ENCODE data around the gene PITPNM1.
"Not testable (repeated sequence)": the region's sequence is repeated elsewhere in the genome, so short reads cannot be mapped to it uniquely, and the experiment has no call there.

PITPNM1 gene

DNA sequence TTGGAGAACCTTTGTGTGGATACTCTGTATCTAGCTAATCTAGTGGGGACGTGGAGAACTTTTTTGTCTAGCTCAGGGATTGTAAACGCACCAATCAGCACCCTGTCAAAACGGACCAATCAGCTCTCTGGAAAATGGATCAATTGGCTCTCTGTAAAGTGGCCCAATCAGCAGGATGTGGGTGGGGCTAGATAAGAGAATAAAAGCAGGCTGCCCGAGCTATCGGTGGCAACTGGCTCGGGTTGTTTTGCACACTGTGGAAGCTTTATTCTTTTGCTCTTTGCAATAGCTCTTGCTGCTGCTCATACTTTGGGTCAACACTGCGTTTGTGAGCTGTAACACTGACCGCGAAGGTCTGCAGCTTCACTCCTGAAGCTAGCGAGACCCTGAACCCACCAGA, 28.5 kb downstream of the PITPNM1 start:
- not testable (repeated sequence) for H3K27ac Mint-ChIP-seq; H3K4me3 Mint-ChIP-seq; H3K27me3 Mint-ChIP-seq; DNase-seq; H3K4me1 Mint-ChIP-seq (ENCODE audit: low read depth); H3K9me3 Mint-ChIP-seq; H3K36me3 Mint-ChIP-seq (ENCODE audit: low read depth)

- Mint-ChIP-seq H3K4me3 (no peak overlapping the region), H3K9me3 (no peaks in the 10 kb centered on the region), H3K27me3 (no peaks in the 10 kb centered on the region), H3K4me1 (ENCODE audit: low read depth) (peaks cover 13% of the 10 kb centered on the region), H3K27ac (no peak overlapping the region), H3K36me3 (ENCODE audit: low read depth) (peaks cover 5% of the 10 kb centered on the region)
- no peak for DNase-seq
Observed at GRCh38 chr11:67472882-67473281, 32.3 kb downstream of the PITPNM1 start.

DNA sequence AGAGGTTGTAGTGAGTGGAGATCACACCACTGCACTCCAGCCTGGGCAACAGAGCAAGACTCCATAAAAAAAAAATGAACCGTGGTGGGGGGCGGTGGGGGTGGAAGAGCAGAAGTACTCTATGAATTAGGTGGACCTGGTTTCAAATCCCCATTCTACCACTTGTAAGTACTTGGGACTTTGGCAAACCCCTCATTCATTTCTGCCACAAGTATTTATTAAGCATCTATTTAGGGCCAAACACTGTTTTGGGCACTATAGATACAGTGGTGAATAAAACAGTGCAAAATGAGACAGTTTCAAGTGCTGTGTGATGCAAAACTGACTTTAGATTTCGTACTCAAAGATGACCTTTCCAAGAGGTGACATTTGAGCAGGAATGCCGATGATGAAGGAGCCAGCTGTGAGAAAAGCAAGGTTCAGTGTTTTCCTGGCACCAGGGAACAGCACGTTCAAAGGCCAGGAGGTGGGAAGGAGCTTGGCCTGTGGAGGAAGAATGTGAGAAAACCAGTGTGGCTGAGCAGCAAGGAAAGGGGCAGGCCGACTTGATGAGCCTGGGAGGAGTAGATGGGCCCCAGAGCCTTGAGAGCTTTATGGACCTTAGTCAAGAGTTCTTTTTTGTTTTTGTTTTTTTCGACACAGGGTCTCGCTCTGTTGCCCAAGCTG, 34.7 kb downstream of the PITPNM1 start:
- no peak for DNase-seq
- peaks cover 32% of the 10 kb centered on the region for H3K4me1 Mint-ChIP-seq (ENCODE audit: low read depth)
- no peaks in the 10 kb centered on the region for H3K27me3 Mint-ChIP-seq
- peak overlapping the region; percentile 12 for H3K27ac Mint-ChIP-seq
- no peak overlapping the region for H3K4me3 Mint-ChIP-seq
- no peaks in the 10 kb centered on the region for H3K9me3 Mint-ChIP-seq
- peaks cover 13% of the 10 kb centered on the region for H3K36me3 Mint-ChIP-seq (ENCODE audit: low read depth)

DNA sequence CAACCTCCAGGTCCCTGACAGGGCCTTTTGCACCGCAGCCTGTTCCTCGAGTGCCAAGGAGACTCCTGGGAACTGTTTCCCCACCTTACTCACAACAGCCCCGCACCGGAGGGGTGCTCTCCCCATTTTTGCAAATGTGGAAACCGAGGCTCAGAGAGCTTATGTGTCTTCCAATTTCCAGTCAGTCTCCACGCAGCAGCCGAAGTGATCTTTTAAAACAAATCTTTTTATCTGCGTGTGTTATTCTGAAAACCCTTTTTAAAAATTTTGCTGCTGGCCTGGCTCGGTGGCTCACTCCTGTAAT, 35.7 kb downstream of the PITPNM1 start:
- peaks cover 20% of the 10 kb centered on the region for H3K36me3 Mint-ChIP-seq (ENCODE audit: low read depth)
- no peaks in the 10 kb centered on the region for H3K9me3 Mint-ChIP-seq
- no peak for DNase-seq
- no peaks in the 10 kb centered on the region for H3K27me3 Mint-ChIP-seq
- peak overlapping the region; percentile 90 for H3K27ac Mint-ChIP-seq
- H3K4me1 Mint-ChIP-seq (ENCODE audit: low read depth), result peaks cover 36% of the 10 kb centered on the region
- H3K4me3 Mint-ChIP-seq, result peak overlapping the region; percentile 78

- Mint-ChIP-seq H3K9me3 (no peaks in the 10 kb centered on the region), H3K4me3 (peak within 1 kb of the TSS; percentile 91), H3K27ac (peak within 1 kb of the TSS; percentile 94), H3K36me3 (ENCODE audit: low read depth) (peaks cover 20% of the 10 kb centered on the region), H3K27me3 (no peaks in the 10 kb centered on the region), H3K4me1 (ENCODE audit: low read depth) (peaks cover 40% of the 10 kb centered on the region)
- peak; percentile 95 for DNase-seq
Observed at GRCh38 chr11:67468759-67469507, 36.2 kb downstream of the PITPNM1 start, which contains the start of gene TMEM134. TSS of gene TMEM134 (minus strand) at chr11:67469251. CDS start at chr11:67469192, 59 bp downstream.

- Mint-ChIP-seq H3K4me1 (ENCODE audit: low read depth) (peaks cover 40% of the 10 kb centered on the region), H3K27me3 (no peaks in the 10 kb centered on the region), H3K4me3 (peak overlapping the region; percentile 91), H3K27ac (peak overlapping the region; percentile 94), H3K36me3 (ENCODE audit: low read depth) (peaks cover 20% of the 10 kb centered on the region), H3K9me3 (no peaks in the 10 kb centered on the region)
- no peak for DNase-seq
Observed at GRCh38 chr11:67468456-67468758, 36.8 kb downstream of the PITPNM1 start.

GRCh38 chr11:67468056-67468455, 37.1 kb downstream of the PITPNM1 start:
- H3K36me3 Mint-ChIP-seq (ENCODE audit: low read depth), result peaks cover 20% of the 10 kb centered on the region
- H3K9me3 Mint-ChIP-seq, result no peaks in the 10 kb centered on the region
- peak overlapping the region; percentile 94 for H3K27ac Mint-ChIP-seq
- DNase-seq, result peak; percentile 54
- peak overlapping the region; percentile 91 for H3K4me3 Mint-ChIP-seq
- H3K4me1 Mint-ChIP-seq (ENCODE audit: low read depth), result peaks cover 40% of the 10 kb centered on the region
- no peaks in the 10 kb centered on the region for H3K27me3 Mint-ChIP-seq

- Mint-ChIP-seq H3K4me3 (peak overlapping the region; percentile 91), H3K27ac (peak overlapping the region; percentile 94), H3K36me3 (ENCODE audit: low read depth) (peaks cover 20% of the 10 kb centered on the region), H3K9me3 (no peaks in the 10 kb centered on the region), H3K27me3 (no peaks in the 10 kb centered on the region), H3K4me1 (ENCODE audit: low read depth) (peaks cover 40% of the 10 kb centered on the region)
- DNase-seq, result no peak
Observed at GRCh38 chr11:67466962-67467771, 38.0 kb downstream of the PITPNM1 start.

GRCh38 chr11:67466367-67466766, 38.8 kb downstream of the PITPNM1 start:
- Mint-ChIP-seq H3K4me3 (peak overlapping the region; percentile 42), H3K4me1 (ENCODE audit: low read depth) (peaks cover 40% of the 10 kb centered on the region), H3K36me3 (ENCODE audit: low read depth) (peaks cover 20% of the 10 kb centered on the region), H3K27ac (peak overlapping the region; percentile 69), H3K27me3 (no peaks in the 10 kb centered on the region), H3K9me3 (no peaks in the 10 kb centered on the region)
- DNase-seq, result no peak

GRCh38 chr11:67465530-67465929, 39.6 kb downstream of the PITPNM1 start:
- not testable (repeated sequence) for DNase-seq, H3K9me3 Mint-ChIP-seq, H3K27me3 Mint-ChIP-seq
- Mint-ChIP-seq H3K4me3 (peak overlapping the region; percentile 88), H3K36me3 (ENCODE audit: low read depth) (peaks cover 20% of the 10 kb centered on the region), H3K4me1 (ENCODE audit: low read depth) (peaks cover 39% of the 10 kb centered on the region), H3K27ac (peak overlapping the region; percentile 93)

GRCh38 chr11:67465189-67465510, 40.0 kb downstream of the PITPNM1 start:
- Mint-ChIP-seq H3K36me3 (ENCODE audit: low read depth) (peaks cover 20% of the 10 kb centered on the region), H3K4me3 (peak overlapping the region; percentile 88), H3K4me1 (ENCODE audit: low read depth) (peaks cover 39% of the 10 kb centered on the region), H3K27ac (peak overlapping the region; percentile 93), H3K27me3 (no peaks in the 10 kb centered on the region), H3K9me3 (no peaks in the 10 kb centered on the region)
- no peak for DNase-seq

DNA sequence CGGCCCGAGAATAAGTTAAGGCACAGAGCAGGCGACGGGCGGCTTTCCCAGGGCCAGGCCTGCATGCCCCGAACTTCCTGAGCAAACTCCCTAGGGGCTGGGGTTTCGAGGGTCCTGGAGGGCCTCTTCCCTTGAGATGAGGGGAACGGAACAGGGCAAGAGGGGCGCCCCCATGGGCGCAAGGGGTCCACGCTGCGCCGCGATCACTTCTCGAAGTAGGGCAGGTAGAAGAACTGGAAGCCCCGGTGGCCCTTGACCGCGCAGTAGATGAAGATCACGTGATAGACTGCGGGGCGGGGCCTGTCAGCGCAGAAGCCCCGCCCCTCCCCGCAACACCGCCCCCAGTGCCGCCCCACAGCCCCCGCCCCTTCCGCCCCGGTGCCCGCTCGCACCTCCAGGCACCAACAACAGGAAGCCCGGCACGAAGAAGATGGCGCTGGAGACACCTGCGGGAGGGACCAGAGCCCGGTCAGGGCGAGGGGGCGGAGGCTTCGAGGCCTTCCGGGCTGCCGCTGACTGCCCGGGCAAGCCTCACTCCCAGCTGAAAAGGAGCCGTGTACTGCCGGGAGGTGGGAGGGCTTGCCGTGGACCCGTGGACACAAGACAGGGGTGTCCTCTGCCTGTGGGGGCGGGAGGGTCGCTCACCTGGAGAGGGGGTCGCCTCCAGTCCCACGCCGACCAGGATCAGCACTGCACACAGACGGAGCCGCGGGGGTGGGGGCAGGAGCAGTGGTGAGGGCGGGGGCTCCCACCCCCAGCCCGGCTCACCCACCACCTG, 40.6 kb downstream of the PITPNM1 start:
- Mint-ChIP-seq H3K4me3 (peak overlapping the region; percentile 88), H3K27me3 (no peaks in the 10 kb centered on the region), H3K27ac (peak overlapping the region; percentile 93), H3K36me3 (ENCODE audit: low read depth) (peaks cover 20% of the 10 kb centered on the region), H3K4me1 (ENCODE audit: low read depth) (peaks cover 39% of the 10 kb centered on the region), H3K9me3 (no peaks in the 10 kb centered on the region)
- DNase-seq, result peak; percentile 92

- H3K9me3 Mint-ChIP-seq, result no peaks in the 10 kb centered on the region
- peaks cover 35% of the 10 kb centered on the region for H3K4me1 Mint-ChIP-seq (ENCODE audit: low read depth)
- DNase-seq, result no peak
- no peaks in the 10 kb centered on the region for H3K27me3 Mint-ChIP-seq
- peaks cover 20% of the 10 kb centered on the region for H3K36me3 Mint-ChIP-seq (ENCODE audit: low read depth)
- H3K4me3 Mint-ChIP-seq, result peak overlapping the region; percentile 88
- peak overlapping the region; percentile 93 for H3K27ac Mint-ChIP-seq
Observed at GRCh38 chr11:67463680-67464410, 41.3 kb downstream of the PITPNM1 start.

- Mint-ChIP-seq H3K4me3 (no peak overlapping the region), H3K36me3 (ENCODE audit: low read depth) (peaks cover 16% of the 10 kb centered on the region), H3K27ac (peak overlapping the region; percentile 22), H3K4me1 (ENCODE audit: low read depth) (peaks cover 32% of the 10 kb centered on the region), H3K9me3 (no peaks in the 10 kb centered on the region), H3K27me3 (no peaks in the 10 kb centered on the region)
- DNase-seq, result no peak
Observed at GRCh38 chr11:67463186-67463585, 42.0 kb downstream of the PITPNM1 start.
